AG04449 (cell line): ENCODE measurements around the gene PFKFB2.

Source experiments
- CTCF ChIA-PET: fragments of 350-600 bp; formaldehyde crosslinking; extraction: SDS; loops from one replicate; lab custom pipeline; 2021; ENCODE audit warnings: antibody characterized with exemption; lab: Yijun Ruan, JAX
- POLR2A ChIA-PET: fragments of 400-600, 350-600 bp; formaldehyde crosslinking; extraction: SDS; loops from one replicate; lab custom pipeline; 2020; ENCODE audit warnings: antibody characterized with exemption, inconsistent platforms; lab: Yijun Ruan, JAX
- DNase-seq: peaks from one replicate; pipeline ENCODE4 v3.0.0-alpha.2; 2010; ENCODE audit warnings: low read depth, low spot score
- H3K4me3 ChIP-seq: 2 replicates; pipeline ENCODE4 v1.5.1; 2011; ENCODE audit warnings: low read depth, mild to moderate bottlenecking, control low read depth, low read length
- CTCF ChIP-seq: IDR thresholded peaks from one replicate; pipeline ENCODE4 v1.5.1; 2011; ENCODE audit warnings: mild to moderate bottlenecking, moderate library complexity, low read length, control low read depth, inconsistent platforms; ENCODE audit not compliant: insufficient read depth; ENCODE audit errors: missing control alignments

PFKFB2 gene

GRCh38 chr1:207045453-207045852 is 7.6 kb upstream of the PFKFB2 start:
- DNase-seq = no peak
- H3K4me3 ChIP-seq = no peak overlapping the region
- no peak for TF ChIP-seq CTCF
- CTCF ChIA-PET = interaction anchor here (0.6 to 2.0 kb wide), 3 partner anchors 8 to 441 kb away, joined by 3 to 7 read pairs (median 3); no protein-coding TSS in a partner anchor
- POLR2A ChIA-PET = no interaction called here

- ChIA-PET POLR2A (no interaction called here), CTCF (interaction anchor here (0.6 to 5.8 kb wide), 7 partner anchors 9 to 435 kb away, joined by 3 to 53 read pairs (median 5); partner anchors contain the start of genes C1orf116 and EIF2D)
- H3K4me3 ChIP-seq = no peak overlapping the region
- TF ChIP-seq CTCF = no peak
- DNase-seq = no peak
Measured at GRCh38 chr1:207047505-207047904, 5.6 kb upstream of the PFKFB2 start.

GRCh38 chr1:207048041-207048440 is 5.0 kb upstream of the PFKFB2 start:
- no peak overlapping the region for H3K4me3 ChIP-seq
- ChIA-PET POLR2A (no interaction called here), CTCF (interaction anchor here (1.1 to 5.8 kb wide), 8 partner anchors 9 to 436 kb away, joined by 4 to 53 read pairs (median 12); partner anchors contain the start of genes C1orf116 and EIF2D)
- TF ChIP-seq CTCF = no peak
- DNase-seq = no peak

GRCh38 chr1:207049054-207049453 is 4.0 kb upstream of the PFKFB2 start:
- ChIA-PET CTCF (interaction anchor here (0.8 to 5.8 kb wide), 13 partner anchors 10 to 356 kb away, joined by 3 to 53 read pairs (median 10); partner anchors contain the start of gene C1orf116), POLR2A (interaction anchor here (0.5 kb wide), 1 partner anchor 382 kb away, joined by 4 read pairs; no protein-coding TSS in a partner anchor)
- DNase-seq = no peak
- no peak for TF ChIP-seq CTCF
- no peak overlapping the region for H3K4me3 ChIP-seq

- H3K4me3 ChIP-seq = peak overlapping the region; percentile 84
- no peak for TF ChIP-seq CTCF
- POLR2A ChIA-PET = no interaction called here
Measured at GRCh38 chr1:207049514-207049913, 3.6 kb upstream of the PFKFB2 start.

GRCh38 chr1:207049974-207050391 is 3.1 kb upstream of the PFKFB2 start:
- no peak for DNase-seq

More at GRCh38 chr1:207049514-207049913, 3.6 kb upstream of the PFKFB2 start:
- DNase-seq = no peak
- CTCF ChIA-PET = interaction anchor here (0.8 to 5.8 kb wide), 21 partner anchors 9 to 356 kb away, joined by 3 to 53 read pairs (median 5); partner anchors contain the start of gene C1orf116

More at GRCh38 chr1:207049974-207050391, 3.1 kb upstream of the PFKFB2 start:
- POLR2A ChIA-PET = no interaction called here
- H3K4me3 ChIP-seq = peak overlapping the region; percentile 84
- peak; percentile 60 for TF ChIP-seq CTCF
- CTCF ChIA-PET = interaction anchor here (0.6 to 5.8 kb wide), 23 partner anchors 8 to 355 kb away, joined by 3 to 53 read pairs (median 5); partner anchors contain the start of gene C1orf116
